ENCODE results near the gene KSR1.

GRCh38 chr17:27491713-27492190, 35.5 kb downstream of the KSR1 start:
- no peak for TF ChIP-seq POLR2A (IDR thresholded peaks at IDR 0.05)
- TF ChIP-seq, protein P1, sequence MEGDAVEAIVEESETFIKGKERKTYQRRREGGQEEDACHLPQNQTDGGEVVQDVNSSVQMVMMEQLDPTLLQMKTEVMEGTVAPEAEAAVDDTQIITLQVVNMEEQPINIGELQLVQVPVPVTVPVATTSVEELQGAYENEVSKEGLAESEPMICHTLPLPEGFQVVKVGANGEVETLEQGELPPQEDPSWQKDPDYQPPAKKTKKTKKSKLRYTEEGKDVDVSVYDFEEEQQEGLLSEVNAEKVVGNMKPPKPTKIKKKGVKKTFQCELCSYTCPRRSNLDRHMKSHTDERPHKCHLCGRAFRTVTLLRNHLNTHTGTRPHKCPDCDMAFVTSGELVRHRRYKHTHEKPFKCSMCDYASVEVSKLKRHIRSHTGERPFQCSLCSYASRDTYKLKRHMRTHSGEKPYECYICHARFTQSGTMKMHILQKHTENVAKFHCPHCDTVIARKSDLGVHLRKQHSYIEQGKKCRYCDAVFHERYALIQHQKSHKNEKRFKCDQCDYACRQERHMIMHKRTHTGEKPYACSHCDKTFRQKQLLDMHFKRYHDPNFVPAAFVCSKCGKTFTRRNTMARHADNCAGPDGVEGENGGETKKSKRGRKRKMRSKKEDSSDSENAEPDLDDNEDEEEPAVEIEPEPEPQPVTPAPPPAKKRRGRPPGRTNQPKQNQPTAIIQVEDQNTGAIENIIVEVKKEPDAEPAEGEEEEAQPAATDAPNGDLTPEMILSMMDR (IDR thresholded peaks at IDR 0.05): no peak

Data from breast epithelium (tissue), 3 donors.